NCI-H748 (cell line): ENCODE data around the gene MS4A4E.
"Not testable (repeated sequence)": the region's sequence is repeated elsewhere in the genome, so short reads cannot be mapped to it uniquely, and the experiment has no call there.

Source experiments
- DNase-seq: peaks from one replicate; lab custom pipeline; 2025; ENCODE audit not compliant: unreplicated experiment; lab: John Stamatoyannopoulos, UW

Gene MS4A4E

GRCh38 chr11:60182541-60183330, 60.2 kb downstream of the MS4A4E start, which contains the start of gene MS4A6A:
TSS of gene MS4A6A (minus strand) at chr11:60183083. CDS start at chr11:60181727, 1,356 bp downstream.
- no peak for DNase-seq

GRCh38 chr11:60175860-60176275, 67.1 kb downstream of the MS4A4E start:
- DNase-seq, result no peak

- no peak for DNase-seq
Measured at GRCh38 chr11:60172011-60172410, 70.9 kb downstream of the MS4A4E start.

GRCh38 chr11:60170566-60170965, 72.4 kb downstream of the MS4A4E start:
- DNase-seq, result no peak

- DNase-seq, result peak; percentile 23
Measured at GRCh38 chr11:60169264-60169915, 73.5 kb downstream of the MS4A4E start.

GRCh38 chr11:60168306-60168705, 74.6 kb downstream of the MS4A4E start:
- DNase-seq, result peak; percentile 46

GRCh38 chr11:60165951-60166350, 77.0 kb downstream of the MS4A4E start:
- no peak for DNase-seq

GRCh38 chr11:60165538-60165937, 77.4 kb downstream of the MS4A4E start:
- DNase-seq, result no peak

- DNase-seq, result no peak
Measured at GRCh38 chr11:60164550-60165075, 78.3 kb downstream of the MS4A4E start.

- DNase-seq, result no peak
Measured at GRCh38 chr11:60161766-60162165, 81.2 kb downstream of the MS4A4E start.

- no peak for DNase-seq
Measured at GRCh38 chr11:60161107-60161506, 81.8 kb downstream of the MS4A4E start.

- no peak for DNase-seq
Measured at GRCh38 chr11:60159868-60160267, 83.1 kb downstream of the MS4A4E start.

- no peak for DNase-seq
Measured at GRCh38 chr11:60159284-60159683, 83.7 kb downstream of the MS4A4E start.

- no peak for DNase-seq
Measured at GRCh38 chr11:60158636-60159035, 84.3 kb downstream of the MS4A4E start.

- no peak for DNase-seq
Measured at GRCh38 chr11:60155931-60156330, 87.0 kb downstream of the MS4A4E start.

- DNase-seq, result not testable (repeated sequence)
Measured at GRCh38 chr11:60152727-60153126, 90.2 kb downstream of the MS4A4E start.

- DNase-seq, result no peak
Measured at GRCh38 chr11:60150279-60150678, 92.7 kb downstream of the MS4A4E start.
